T-cell (primary cell): ENCODE results near the gene LRRC72. TPM values are rescaled to one million over a fixed set of nuclear protein-coding genes. Genes with fewer than 3 reads are reported as not detected.

Experiments
- ATAC-seq, 4 experiments: fragments of 200-7000 bp in 3 of 4; fragments of 150-1000 bp in 1 of 4; cut with Tn5 transposase; replicated peaks in 1 of 4; 1 replicate in 3 of 4; 2 replicates in 1 of 4; pipeline ENCODE4 v1.10.0; 2021; ENCODE audit warnings: moderate library complexity in 3 of 4, mild to moderate bottlenecking in 2 of 4, moderate number of reproducible peaks in 1 of 4
- CTCF ChIA-PET, 2 donors: fragments of 300-600 bp; sonication (Branson Sonifier 250); formaldehyde crosslinking; loops; one replicate each; lab custom pipeline; 2022; ENCODE audit warnings: antibody characterized with exemption in 2 of 2; lab: Charles Lee
- POLR2A ChIA-PET, 2 donors: fragments of 300-600 bp; sonication (Branson Sonifier 250); formaldehyde crosslinking; loops; one replicate each; lab custom pipeline; 2022; ENCODE audit warnings: antibody characterized with exemption in 2 of 2; lab: Charles Lee
- DNase-seq, 35 experiments: peaks; one replicate each; pipeline versions ENCODE4 v3.0.0 to v3.0.0-alpha.2; 2013 to 2023
- H3K27ac ChIP-seq: one replicate; pipeline ENCODE4 v1.5.1; 2013; ENCODE audit warnings: low read length
- H3K27me3 ChIP-seq, 2 experiments: replicated peaks in 1 of 2; 1 replicate in 1 of 2; 2 replicates in 1 of 2; pipeline versions ENCODE4 v1.6.1 to v1.7.0; 2013; ENCODE audit warnings: low read length in 1 of 2, mixed read lengths in 1 of 2; ENCODE audit not compliant: control insufficient read depth in 2 of 2, insufficient read depth in 2 of 2; ENCODE audit errors: extremely low read depth in 1 of 2
- H3K36me3 ChIP-seq, 2 donors: 1 replicate in 1 of 2; 2 replicates in 1 of 2; pipeline versions ENCODE4 v1.6.1 to v1.7.0; 2013; ENCODE audit warnings: low read length in 1 of 2; ENCODE audit not compliant: control insufficient read depth in 2 of 2, insufficient read depth in 1 of 2; ENCODE audit errors: extremely low read depth in 1 of 2
- H3K4me1 ChIP-seq, 2 experiments: 1 replicate in 1 of 2; 2 replicates in 1 of 2; pipeline versions ENCODE4 v1.6.1 to v1.7.0; 2013; ENCODE audit warnings: low read length in 2 of 2, mixed read lengths in 1 of 2; ENCODE audit not compliant: insufficient read depth in 2 of 2, control insufficient read depth in 1 of 2; ENCODE audit errors: extremely low read depth in 1 of 2
- H3K4me3 ChIP-seq, 2 donors: 1 replicate in 1 of 2; 2 replicates in 1 of 2; pipeline versions ENCODE4 v1.5.1 to v1.7.0; 2013; ENCODE audit warnings: mild to moderate bottlenecking in 2 of 2, low read length in 1 of 2, moderate library complexity in 1 of 2; ENCODE audit not compliant: control insufficient read depth in 1 of 2; ENCODE audit errors: extremely low read depth in 1 of 2
- H3K9me3 ChIP-seq: 2 replicates; pipeline ENCODE4 v1.7.0; 2013
- H3K27ac Mint-ChIP-seq, 2 donors: one replicate each; pipeline ENCODE4 v1.8.0; 2020 to 2021; ENCODE audit warnings: mild to moderate bottlenecking in 2 of 2, mixed read lengths in 2 of 2
- H3K27me3 Mint-ChIP-seq, 2 donors: one replicate each; pipeline ENCODE4 v1.8.0; 2021 to 2022; ENCODE audit warnings: mixed read lengths in 2 of 2
- H3K36me3 Mint-ChIP-seq: one replicate; pipeline ENCODE4 v1.8.0; 2021; ENCODE audit warnings: mixed read lengths
- H3K4me1 Mint-ChIP-seq, 3 donors: one replicate each; pipeline ENCODE4 v1.8.0; 2020 to 2022; ENCODE audit warnings: mixed read lengths in 3 of 3, mild to moderate bottlenecking in 1 of 3
- H3K4me3 Mint-ChIP-seq, 3 donors: one replicate each; pipeline ENCODE4 v1.8.0; 2020 to 2022; ENCODE audit warnings: mild to moderate bottlenecking in 3 of 3, mixed read lengths in 3 of 3, moderate library complexity in 3 of 3
- H3K9me3 Mint-ChIP-seq, 3 donors: one replicate each; pipeline ENCODE4 v1.8.0; 2020 to 2022; ENCODE audit warnings: mixed read lengths in 3 of 3
- WGBS: methylation state at CpG from one replicate; pipeline ENCODE4 v1.1.5; 2013; ENCODE audit warnings: missing lambda C conversion rate; ENCODE audit not compliant: insufficient coverage; 5-methylcytosine and 5-hydroxymethylcytosine counted together
- total RNA-seq, 35 experiments: library from RNA in 6 of 35; stranded (reverse) in 6 of 35; fragments of 120-200 nt in 1 of 35; gene quantifications; one replicate each; pipeline versions ENCODE4 v1.2.1 to v1.2.4 and lab custom pipeline; 2013 to 2026

LRRC72 gene
- total RNA-seq, 5 donors from 2014 or later (not counting 1 experiment from before 2014, with no cell fraction given): not detected

DNA sequence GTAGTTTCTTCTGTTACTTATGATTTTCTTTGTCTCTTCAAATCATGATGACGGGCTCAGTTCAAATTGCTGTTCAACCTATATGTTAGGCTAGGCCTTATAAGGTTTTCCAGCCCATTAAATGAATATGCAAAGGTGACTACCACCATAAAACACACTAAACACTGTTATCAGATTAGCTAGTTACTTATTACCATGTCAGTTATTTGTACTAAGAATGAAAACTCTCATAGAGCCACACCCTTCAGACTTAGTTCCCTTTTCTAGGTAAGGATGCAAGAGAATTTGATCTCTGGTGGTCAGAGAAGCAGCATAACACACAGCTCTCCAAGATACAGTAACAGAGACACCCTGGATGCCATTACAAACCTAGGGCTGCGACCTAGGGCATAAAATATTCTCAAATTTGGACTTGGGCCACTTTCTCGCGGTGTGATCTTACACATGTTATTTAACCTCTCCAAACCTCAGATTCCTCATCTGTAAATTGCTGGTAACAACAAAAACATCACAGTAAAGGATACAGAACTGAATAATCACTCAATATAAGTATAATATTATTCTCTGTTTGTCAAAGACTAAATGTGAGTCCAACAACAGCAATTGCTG, 83.3 kb downstream of the LRRC72 start:
- no peaks in the 10 kb centered on the region for H3K27me3 Mint-ChIP-seq
- Histone ChIP-seq H3K27me3 (no peaks in the 10 kb centered on the region), H3K4me3 (no peak overlapping the region), H3K4me1 (no peaks in the 10 kb centered on the region), H3K27ac (no peak overlapping the region), H3K9me3 (no peaks in the 10 kb centered on the region), H3K36me3 (peaks cover 0 to 26% of the 10 kb centered on the region in 2 donors)
- ATAC-seq (no peak), DNase-seq (no peak)
- H3K4me3 Mint-ChIP-seq: no peak overlapping the region
- POLR2A ChIA-PET: no interaction called here
- no peaks in the 10 kb centered on the region for H3K9me3 Mint-ChIP-seq
- CTCF ChIA-PET: interaction anchor here in 1 of 2 donors (0.6 kb wide), 1 partner anchor 284 kb away, joined by 3 read pairs; no protein-coding TSS in a partner anchor
- peaks cover 51% of the 10 kb centered on the region for H3K36me3 Mint-ChIP-seq
- WGBS: no CpG with 5 or more reads among the region's 4 CpGs
- H3K4me1 Mint-ChIP-seq: no peaks in the 10 kb centered on the region
- H3K27ac Mint-ChIP-seq: no peak overlapping the region

- 100% methylated on average over 2 of the region's 2 CpGs for WGBS
- Histone ChIP-seq H3K36me3 (peaks cover 0 to 38% of the 10 kb centered on the region in 2 donors), H3K27me3 (no peaks in the 10 kb centered on the region), H3K4me1 (no peaks in the 10 kb centered on the region), H3K27ac (no peak overlapping the region), H3K9me3 (no peaks in the 10 kb centered on the region), H3K4me3 (no peak overlapping the region)
- H3K27ac Mint-ChIP-seq: no peak overlapping the region
- H3K4me3 Mint-ChIP-seq: no peak overlapping the region
- H3K27me3 Mint-ChIP-seq: no peaks in the 10 kb centered on the region
- no peak for DNase-seq
- CTCF ChIA-PET: interaction anchor here in 1 of 2 donors (0.6 kb wide), 1 partner anchor 14 kb away, joined by 4 read pairs; no protein-coding TSS in a partner anchor
- no peaks in the 10 kb centered on the region for H3K4me1 Mint-ChIP-seq
- H3K9me3 Mint-ChIP-seq: no peaks in the 10 kb centered on the region
- peaks cover 54% of the 10 kb centered on the region for H3K36me3 Mint-ChIP-seq
- ATAC-seq: no peak
- POLR2A ChIA-PET: no interaction called here
These were observed 85.1 kb downstream of the LRRC72 start for GRCh38 chr7:16611711-16612110.

GRCh38 chr7:16615228-16615627, 88.6 kb downstream of the LRRC72 start:
- Histone ChIP-seq H3K36me3 (peaks cover 0 to 35% of the 10 kb centered on the region in 2 donors), H3K4me3 (no peak overlapping the region), H3K9me3 (no peaks in the 10 kb centered on the region), H3K27me3 (no peaks in the 10 kb centered on the region), H3K27ac (no peak overlapping the region), H3K4me1 (no peaks in the 10 kb centered on the region)
- CTCF ChIA-PET: interaction anchor here in 1 of 2 donors (0.8 kb wide), 1 partner anchor 48 kb away, joined by 3 read pairs; no protein-coding TSS in a partner anchor
- Mint-ChIP-seq H3K9me3 (no peaks in the 10 kb centered on the region), H3K27ac (no peak overlapping the region), H3K4me1 (peaks cover 2 to 4% (median 4%) of the 10 kb centered on the region in 3 donors), H3K27me3 (no peaks in the 10 kb centered on the region), H3K4me3 (no peak overlapping the region), H3K36me3 (peaks cover 55% of the 10 kb centered on the region)
- ATAC-seq (no peak), DNase-seq (no peak)
- WGBS: 100% methylated on average over 2 of the region's 5 CpGs
- POLR2A ChIA-PET: no interaction called here

DNA sequence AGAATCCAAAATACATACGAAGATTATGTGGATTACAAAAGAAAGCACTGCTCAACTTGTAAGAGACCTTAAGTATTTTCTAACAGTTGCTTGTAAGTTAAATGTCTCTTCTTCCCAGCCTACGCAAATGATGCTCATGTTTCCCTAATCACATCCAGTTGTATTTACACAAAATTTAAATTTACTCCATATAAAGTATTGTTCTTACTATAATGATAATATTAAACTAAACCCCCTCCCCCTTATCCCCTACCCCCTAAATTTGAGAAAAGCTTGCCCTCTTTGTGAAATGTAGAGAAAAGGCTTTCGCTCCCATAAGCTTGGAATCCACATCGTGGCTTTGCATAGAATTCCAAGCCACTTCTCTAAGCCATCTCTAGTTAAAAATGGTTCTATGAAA, 89.5 kb downstream of the LRRC72 start:
- WGBS: no CpG with 5 or more reads among the region's 4 CpGs
- POLR2A ChIA-PET: no interaction called here
- H3K36me3 Mint-ChIP-seq: peaks cover 54% of the 10 kb centered on the region

DNA sequence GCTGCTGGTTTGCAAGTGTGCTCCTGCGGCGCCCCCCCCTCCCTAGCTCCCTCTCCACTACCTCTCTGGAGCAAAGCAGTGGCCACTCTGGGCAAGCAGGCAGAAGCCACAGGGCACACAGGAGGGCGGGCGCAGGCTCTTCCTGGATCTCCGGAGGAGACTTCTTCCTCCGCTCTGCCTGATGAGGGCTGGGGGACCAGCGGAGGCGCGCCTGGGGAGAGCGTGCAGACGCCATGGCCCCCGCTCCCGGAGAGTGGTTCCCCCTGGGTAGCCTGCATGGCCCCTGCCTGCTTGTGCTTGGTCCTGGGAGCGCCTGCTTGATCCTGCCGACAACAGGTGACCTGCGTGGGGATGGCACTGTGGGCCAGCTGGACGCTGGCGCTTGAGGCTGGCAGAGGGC, 89.9 kb downstream of the LRRC72 start:
- H3K36me3 Mint-ChIP-seq: peaks cover 54% of the 10 kb centered on the region
- Histone ChIP-seq H3K4me3 (no peak overlapping the region), H3K4me1 (no peaks in the 10 kb centered on the region), H3K27ac (no peak overlapping the region), H3K36me3 (peaks cover 0 to 32% of the 10 kb centered on the region in 2 donors), H3K9me3 (no peaks in the 10 kb centered on the region), H3K27me3 (no peaks in the 10 kb centered on the region)
- ATAC-seq: no peak
- no peaks in the 10 kb centered on the region for H3K9me3 Mint-ChIP-seq
- peaks cover 2 to 5% (median 4%) of the 10 kb centered on the region in 3 donors for H3K4me1 Mint-ChIP-seq
- DNase-seq: no peak
- ChIA-PET POLR2A (interaction anchor here in 1 of 2 donors (0.7 kb wide), 1 partner anchor 164 kb away, joined by 5 read pairs; no protein-coding TSS in a partner anchor), CTCF (no interaction called here)
- H3K27me3 Mint-ChIP-seq: no peaks in the 10 kb centered on the region
- WGBS: 99% methylated on average over 17 of the region's 18 CpGs
- H3K27ac Mint-ChIP-seq: no peak overlapping the region
- no peak overlapping the region for H3K4me3 Mint-ChIP-seq

More for the DNA sequence above, 89.5 kb downstream of the LRRC72 start:
- peaks cover 2 to 5% (median 4%) of the 10 kb centered on the region in 3 donors for H3K4me1 Mint-ChIP-seq
- Histone ChIP-seq H3K4me3 (no peak overlapping the region), H3K27ac (no peak overlapping the region), H3K4me1 (no peaks in the 10 kb centered on the region), H3K9me3 (no peaks in the 10 kb centered on the region), H3K27me3 (no peaks in the 10 kb centered on the region), H3K36me3 (peaks cover 0 to 32% of the 10 kb centered on the region in 2 donors)
- ATAC-seq (no peak), DNase-seq (no peak)
- H3K27me3 Mint-ChIP-seq: no peaks in the 10 kb centered on the region
- H3K27ac Mint-ChIP-seq: no peak overlapping the region
- CTCF ChIA-PET: no interaction called here
- H3K9me3 Mint-ChIP-seq: no peaks in the 10 kb centered on the region
- no peak overlapping the region for H3K4me3 Mint-ChIP-seq

GRCh38 chr7:16619979-16620408, 93.4 kb downstream of the LRRC72 start:
- Histone ChIP-seq H3K27ac (no peak overlapping the region), H3K4me1 (no peaks in the 10 kb centered on the region), H3K27me3 (no peaks in the 10 kb centered on the region), H3K36me3 (peaks cover 0 to 30% of the 10 kb centered on the region in 2 donors), H3K4me3 (no peak overlapping the region), H3K9me3 (no peaks in the 10 kb centered on the region)
- whole genome bisulfite sequencing: no CpG with 5 or more reads among the region's 2 CpGs
- H3K9me3 Mint-ChIP-seq: no peaks in the 10 kb centered on the region
- ATAC-seq (no peak), DNase-seq (no peak)
- POLR2A ChIA-PET: no interaction called here
- H3K27ac Mint-ChIP-seq: peak overlapping the region in 1 of 2 donors; percentile 50
- H3K4me3 Mint-ChIP-seq: no peak overlapping the region
- peaks cover 64% of the 10 kb centered on the region for H3K36me3 Mint-ChIP-seq
- H3K4me1 Mint-ChIP-seq: peaks cover 2 to 5% (median 4%) of the 10 kb centered on the region in 3 donors
- H3K27me3 Mint-ChIP-seq: no peaks in the 10 kb centered on the region
- CTCF ChIA-PET: no interaction called here
